Measurements from ENCODE around the gene GIT1. TPM values are rescaled to one million over a fixed set of nuclear protein-coding genes. Genes with fewer than 3 reads are reported as not detected.

GIT1 gene
- total and polyA plus RNA-seq, 2 of the 13 experiments (the other 11 are each of a cell fraction or from before 2014, with no cell fraction given), result 14.2 to 30.8 TPM

DNA sequence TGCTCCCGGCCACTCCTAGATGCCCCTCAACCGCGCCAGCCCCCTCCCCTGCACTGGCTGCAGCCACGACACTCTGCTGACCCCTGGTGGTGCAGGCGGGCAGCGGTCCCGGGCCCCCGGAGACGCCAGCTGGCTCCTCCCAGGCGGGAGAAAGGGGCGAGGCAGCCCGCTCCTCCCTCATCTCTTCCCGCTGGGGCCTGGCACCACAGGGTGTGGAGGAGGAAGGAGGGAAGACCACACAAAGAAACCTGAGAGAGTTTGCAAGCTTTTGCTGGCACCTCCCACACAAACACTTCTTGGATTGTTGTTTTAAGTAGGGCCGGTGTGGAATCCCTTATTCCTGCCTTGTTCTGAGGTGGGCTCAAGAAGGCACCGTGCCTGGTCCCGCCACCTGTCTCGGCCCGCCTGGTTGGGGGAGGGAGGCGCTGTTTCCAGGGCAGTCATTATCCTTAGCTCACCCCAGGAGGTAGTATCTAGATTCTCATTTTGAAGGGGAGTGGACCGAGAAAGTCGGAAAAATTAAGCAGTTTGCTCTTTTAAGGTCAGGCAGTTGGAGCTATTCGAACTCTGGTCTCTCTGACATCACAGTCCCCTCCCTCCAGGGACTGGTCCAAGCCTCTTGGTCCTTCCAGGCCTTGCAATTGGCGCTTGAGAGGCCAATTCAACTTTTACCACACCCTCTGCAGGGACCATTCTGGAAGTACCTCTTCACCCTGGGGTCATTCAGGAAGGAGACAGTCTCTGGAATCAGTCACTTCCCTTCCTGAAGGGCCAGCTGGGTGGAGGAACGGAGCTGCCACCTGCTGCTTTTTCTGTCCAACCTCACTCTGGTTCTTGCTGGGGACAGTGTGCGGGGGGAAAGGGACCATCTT is 2.5 kb upstream of the GIT1 start:
- intact Hi-C loops (cut with micrococcal nuclease; ENCODE audit: unreplicated experiment), result loop anchor here (1.0 to 10.0 kb wide), 3 partner anchors 12 to 217 kb away; no protein-coding TSS in a partner anchor
- TF ChIP-seq PITX1 (CRISPR knock-in tag; IDR thresholded peaks at IDR 0.05) (no peak; the same call in 1 of the 2 replicates), ZNF281 (CRISPR knock-in tag; IDR thresholded peaks at IDR 0.05; ENCODE audit: borderline replicate concordance) (0 out of 2 replicates have a peak, but pooled peaks have one; percentile 4), HNRNPH1 (optimal IDR thresholded peaks at IDR 0.05; ENCODE audit: low read depth, low read length) (no peak), ZSCAN31 (CRISPR knock-in tag; IDR thresholded peaks at IDR 0.05; ENCODE audit: low read depth) (no peak), RBM39 (IDR thresholded peaks at IDR 0.05; ENCODE audit: low read depth, low read length, poor library complexity, severe bottlenecking) (peak; percentile 33), ZNF552 (CRISPR knock-in tag; IDR thresholded peaks at IDR 0.05; ENCODE audit: borderline replicate concordance) (no peak), RBAK (CRISPR knock-in tag; IDR thresholded peaks at IDR 0.05) (no peak), SOX13 (IDR thresholded peaks at IDR 0.05) (no peak), SOX13 (CRISPR knock-in tag; conservative IDR thresholded peaks at IDR 0.05 in 1 of 2, IDR thresholded peaks at IDR 0.05 in 1 of 2) (peak in 1 of 2 experiments; percentile 52; a peak in 1 of 4 replicates), SP1 (IDR thresholded peaks at IDR 0.05) (no peak), SP1 (CRISPR knock-in tag; IDR thresholded peaks at IDR 0.05) (no peak), ZNF317 (CRISPR knock-in tag; IDR thresholded peaks at IDR 0.05) (no peak; the same call in 1 of the 2 replicates), CBX5 (CRISPR knock-in tag; IDR thresholded peaks at IDR 0.05; ENCODE audit: borderline replicate concordance) (peak; percentile 78; the same call in 1 of the 2 replicates), ZNF737 (CRISPR knock-in tag; IDR thresholded peaks at IDR 0.05; ENCODE audit: borderline replicate concordance) (no peak), ETV5 (CRISPR knock-in tag; IDR thresholded peaks at IDR 0.05; ENCODE audit: borderline replicate concordance) (0 out of 2 replicates have a peak, but pooled peaks have one; percentile 34), GABPB1 (CRISPR knock-in tag; IDR thresholded peaks at IDR 0.05) (peak; percentile 70), CAMTA2 (CRISPR knock-in tag; IDR thresholded peaks at IDR 0.05; ENCODE audit: borderline replicate concordance) (no peak), U2AF2 (IDR thresholded peaks at IDR 0.05; ENCODE audit: low read depth, low read length) (no peak), HNF4G (IDR thresholded peaks at IDR 0.05; ENCODE audit: borderline replicate concordance, low read depth, low read length) (no peak), HNF4G (CRISPR knock-in tag; IDR thresholded peaks at IDR 0.05; ENCODE audit: borderline replicate concordance, low read depth) (0 out of 2 replicates have a peak, but pooled peaks have one; percentile 6)

More for the DNA sequence above, 2.5 kb upstream of the GIT1 start:
- 2% methylated on average over 12 of the region's 25 CpGs for WGBS (ENCODE audit: low lambda C conversion rate)
- in situ Hi-C loops (cut with HindIII; ENCODE audit: extremely low pct_ligation_motif_present, low pct_unique_long_range_greater_than_20kb), result no loop called here
- Histone ChIP-seq H3K4me2 (ENCODE audit: low read depth, low read length) (peak overlapping the region; percentile 89), H3K4me1 (ENCODE audit: insufficient read depth, low read length) (peaks cover 60% of the 10 kb centered on the region), H3K4me3 (replicated peaks in 1 of 3; ENCODE audit: insufficient read depth in 1 of 3, low read depth in 2 of 3, low read length in 3 of 3) (peak overlapping the region; percentile 70 to 91 (median 89)), H3K79me2 (ENCODE audit: insufficient read depth, low read length) (peaks cover 19% of the 10 kb centered on the region), H3K27me3 (ENCODE audit: control insufficient read depth in 1 of 2, insufficient read depth in 2 of 2, low read length in 2 of 2) (peaks cover 3 to 25% of the 10 kb centered on the region in 2 experiments; a peak in 3 of 5 replicates), H2AFZ (ENCODE audit: low read length) (peak overlapping the region; percentile 8), H3K36me3 (replicated peaks in 1 of 2; ENCODE audit: control insufficient read depth in 1 of 2, insufficient read depth in 2 of 2, low read length in 2 of 2) (no peaks in the 10 kb centered on the region), H4K20me1 (ENCODE audit: insufficient read depth, low read length) (peaks cover 14% of the 10 kb centered on the region; the same call in 1 of the 2 replicates), H3K9ac (ENCODE audit: insufficient read depth, low read depth, low read length) (peak overlapping the region; percentile 72; the same call in 1 of the 2 replicates), H3K9me3 (ENCODE audit: low read length) (no peaks in the 10 kb centered on the region), H3K27ac (ENCODE audit: extremely low read length, insufficient read depth, low read length) (no peak overlapping the region)
- FAIRE-seq (peak; percentile 72), ATAC-seq (peak; percentile 74), DNase-seq (ENCODE audit: low spot score) (peak; percentile 74)
- BruUV-seq (replicated peaks), result no TSS peak
- POLR2A ChIA-PET, result interaction anchor here (1.0 to 3.0 kb wide), 7 partner anchors 17 to 298 kb away, joined by 3 to 23 read pairs (median 9); partner anchors contain the start of genes ABHD15, NUFIP2 and TAOK1
- CTCF ChIA-PET (ENCODE audit: low intra/inter-chr PET ratio, low total read pairs), result interaction anchor here (0.6 to 3.1 kb wide), 4 partner anchors 9 to 222 kb away, joined by 3 to 39 read pairs (median 8); no protein-coding TSS in a partner anchor
